GM12873 (cell line): Measurements from ENCODE around the gene TCHP.

Experiments
- CTCF ChIP-seq: IDR thresholded peaks from 2 replicates; pipeline ENCODE4 v1.5.1; 2012; ENCODE audit warnings: low read depth, mild to moderate bottlenecking, moderate library complexity, low read length, control low read depth; ENCODE audit not compliant: insufficient read depth; ENCODE audit errors: missing control alignments

Gene TCHP

GRCh38 chr12:109863847-109864712 is 36.0 kb upstream of the TCHP start:
- TF ChIP-seq CTCF: no peak

GRCh38 chr12:109864916-109865315 is 35.2 kb upstream of the TCHP start:
- no peak for TF ChIP-seq CTCF

- no peak for TF ChIP-seq CTCF
Observed at GRCh38 chr12:109868182-109869051, 31.7 kb upstream of the TCHP start.

- TF ChIP-seq CTCF: no peak
Observed at GRCh38 chr12:109870648-109871047, 29.4 kb upstream of the TCHP start.

- TF ChIP-seq CTCF: no peak
Observed at GRCh38 chr12:109871668-109872314, 28.3 kb upstream of the TCHP start.

GRCh38 chr12:109873653-109874052 is 26.4 kb upstream of the TCHP start:
- TF ChIP-seq CTCF: no peak
